Ascending aorta (tissue), 2 donors: ENCODE data around the gene TNIK. TPM values are rescaled to one million over a fixed set of nuclear protein-coding genes. Genes with fewer than 3 reads are reported as not detected.

Source experiments
- DNase-seq, 2 donors: peaks; one replicate each; pipeline ENCODE4 v3.0.0-alpha.2; 2019; ENCODE audit warnings: low spot score in 2 of 2
- H3K27ac ChIP-seq, 2 donors: fragments of 200-600 bp; sonication (generic); one replicate each; pipeline ENCODE4 v1.5.1; 2016 to 2017; ENCODE audit warnings: mild to moderate bottlenecking in 1 of 2
- H3K27me3 ChIP-seq: fragments of 200-600 bp; sonication (generic); one replicate; pipeline ENCODE4 v1.5.1; 2017
- H3K36me3 ChIP-seq, 2 donors: fragments of 200-600 bp; sonication (generic); one replicate each; pipeline ENCODE4 v1.5.1; 2016
- H3K4me1 ChIP-seq, 2 donors: fragments of 200-600 bp; sonication (generic); one replicate each; pipeline ENCODE4 v1.5.1; 2016 to 2017; ENCODE audit warnings: mild to moderate bottlenecking in 1 of 2
- H3K4me3 ChIP-seq, 2 donors: fragments of 200-600 bp; sonication (generic); one replicate each; pipeline ENCODE4 v1.5.1; 2016 to 2017; ENCODE audit warnings: mild to moderate bottlenecking in 1 of 2
- H3K9me3 ChIP-seq, 2 donors: fragments of 200-600 bp; sonication (generic); one replicate each; pipeline ENCODE4 v1.5.1; 2016
- CTCF ChIP-seq, 3 experiments: fragments of 200-600 bp in 2 of 3; fragments of 450-650 bp in 1 of 3; sonication (generic) in 2 of 3; IDR thresholded peaks; one replicate each; pipeline ENCODE4 v1.5.1; 2016 to 2019; ENCODE audit warnings: antibody characterized with exemption in 3 of 3, mild to moderate bottlenecking in 1 of 3, moderate library complexity in 1 of 3
- intact Hi-C: fragments of 100-400 bp; cut with DNase I; formaldehyde crosslinking; loops from one replicate; pipeline ENCODE4 v1.15.1; 2023
- total RNA-seq: library from RNA; depleted of rRNA; stranded (reverse); fragments of >200 nt; gene quantifications from one replicate; pipeline ENCODE4 v1.1.0, GENCODE V29; 2016

The TNIK gene
- total RNA-seq, 1 donor from 2014 or later: 0.75 TPM

GRCh38 chr3:171198781-171199472 lies 261.3 kb downstream of the TNIK start:
- Histone ChIP-seq H3K4me1 (no peaks in the 10 kb centered on the region), H3K36me3 (no peaks in the 10 kb centered on the region), H3K9me3 (no peaks in the 10 kb centered on the region), H3K27me3 (no peaks in the 10 kb centered on the region), H3K27ac (no peak overlapping the region), H3K4me3 (no peak overlapping the region)
- intact Hi-C loops: no loop called here
- no peak for TF ChIP-seq CTCF (IDR thresholded peaks at IDR 0.05)
- DNase-seq: no peak

DNA sequence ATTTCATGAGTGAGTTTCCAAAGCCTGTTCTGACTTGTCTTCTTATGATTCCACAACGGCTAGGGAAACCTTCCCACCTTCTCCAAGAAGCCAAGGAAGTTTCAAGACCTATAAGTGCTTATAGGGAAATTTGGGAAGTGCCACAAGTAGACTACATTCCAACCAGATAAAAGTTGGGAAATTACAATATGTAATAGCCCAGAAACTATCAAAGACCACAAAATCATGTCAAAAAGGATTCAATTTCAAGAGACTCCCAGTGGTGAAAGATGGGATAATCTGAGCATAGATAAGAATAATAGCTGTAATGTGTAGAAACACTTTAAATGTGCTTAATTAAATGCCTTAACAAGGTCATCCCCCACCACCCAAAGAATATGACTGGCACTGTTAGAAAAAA lies 264.5 kb downstream of the TNIK start:
- Histone ChIP-seq H3K27me3 (no peaks in the 10 kb centered on the region), H3K4me1 (no peaks in the 10 kb centered on the region), H3K9me3 (no peaks in the 10 kb centered on the region), H3K4me3 (no peak overlapping the region), H3K36me3 (no peaks in the 10 kb centered on the region), H3K27ac (no peak overlapping the region)
- no peak for TF ChIP-seq CTCF (IDR thresholded peaks at IDR 0.05)
- no peak for DNase-seq
- intact Hi-C loops: no loop called here

DNA sequence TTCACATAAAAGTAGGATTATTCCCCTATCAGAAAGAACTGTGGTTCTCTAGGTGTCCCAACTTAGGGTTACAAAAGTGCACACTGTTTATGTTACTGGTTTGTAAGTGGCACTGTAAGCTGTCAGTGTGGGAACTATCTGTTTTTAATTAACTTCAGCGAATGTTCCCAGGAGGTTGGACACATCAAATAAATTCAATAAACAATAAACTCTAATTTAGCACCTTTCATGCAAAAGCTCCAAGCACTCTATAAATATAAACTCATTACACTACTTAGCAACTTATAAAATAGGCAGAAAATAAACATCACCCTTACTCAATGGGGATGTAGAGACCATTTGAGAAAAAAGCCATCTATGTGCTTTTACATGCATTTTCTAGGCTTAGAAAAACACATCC lies 265.2 kb downstream of the TNIK start:
- no peak for TF ChIP-seq CTCF (IDR thresholded peaks at IDR 0.05)
- DNase-seq: no peak
- Histone ChIP-seq H3K27me3 (no peaks in the 10 kb centered on the region), H3K4me3 (no peak overlapping the region), H3K4me1 (no peaks in the 10 kb centered on the region), H3K27ac (no peak overlapping the region), H3K36me3 (no peaks in the 10 kb centered on the region), H3K9me3 (no peaks in the 10 kb centered on the region)
- intact Hi-C loops: no loop called here

DNA sequence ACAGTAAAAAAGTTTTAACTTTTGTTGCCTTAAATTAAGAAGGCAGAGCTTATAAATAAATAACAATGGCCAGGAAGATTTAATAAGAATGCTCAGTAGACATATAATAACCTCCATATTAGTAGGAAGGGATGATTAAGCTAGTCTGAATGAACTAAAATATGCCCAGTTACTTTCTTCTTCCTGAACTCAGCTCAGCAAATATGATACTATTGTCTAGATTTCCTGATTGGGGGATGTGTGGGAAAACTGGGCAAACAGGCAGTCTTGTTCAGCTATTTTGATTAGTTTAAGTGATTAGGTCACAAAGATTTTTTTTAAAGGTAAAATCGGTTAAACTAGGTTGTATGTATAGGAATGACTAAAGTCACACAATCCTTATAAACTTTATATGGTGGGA lies 266.5 kb downstream of the TNIK start:
- intact Hi-C loops: no loop called here
- Histone ChIP-seq H3K36me3 (no peaks in the 10 kb centered on the region), H3K4me3 (no peak overlapping the region), H3K27me3 (no peaks in the 10 kb centered on the region), H3K9me3 (no peaks in the 10 kb centered on the region), H3K27ac (no peak overlapping the region), H3K4me1 (no peaks in the 10 kb centered on the region)
- no peak for DNase-seq
- no peak for TF ChIP-seq CTCF (IDR thresholded peaks at IDR 0.05)

DNA sequence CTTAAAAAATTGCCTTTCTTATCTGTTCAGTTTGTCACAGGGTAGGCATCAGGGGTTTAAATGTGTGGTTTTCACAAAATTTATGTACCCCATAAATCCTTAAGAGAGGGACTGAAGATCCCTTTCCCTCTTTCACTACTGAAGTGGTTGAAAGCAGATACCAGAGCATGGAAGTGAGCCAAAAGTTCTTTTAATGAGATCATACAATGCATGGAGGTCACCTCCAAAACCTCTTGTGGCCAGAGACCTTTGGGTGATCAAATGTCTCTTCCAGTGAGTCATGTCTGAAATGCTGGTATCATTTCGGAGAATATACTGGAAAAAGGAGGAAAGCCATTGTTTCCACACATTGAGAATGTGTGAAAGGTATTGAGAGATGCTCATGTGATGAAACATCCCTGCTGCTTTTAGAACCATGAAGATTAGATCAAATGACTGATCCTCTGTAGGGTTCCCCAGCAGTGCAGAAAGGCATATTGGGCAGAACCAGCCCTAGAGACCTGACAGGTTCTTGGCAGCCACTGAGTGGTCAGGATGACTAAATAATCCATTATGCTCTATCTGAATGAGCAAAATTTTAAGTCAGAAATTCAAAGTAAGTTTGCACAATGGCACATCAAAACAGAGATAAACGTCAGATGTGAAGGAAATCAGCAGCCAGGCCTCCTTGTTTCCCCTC lies 267.9 kb downstream of the TNIK start:
- intact Hi-C loops: no loop called here
- no peaks in the 10 kb centered on the region for H3K4me1 ChIP-seq
- H3K9me3 ChIP-seq: no peaks in the 10 kb centered on the region
- no peaks in the 10 kb centered on the region for H3K27me3 ChIP-seq
- TF ChIP-seq CTCF (IDR thresholded peaks at IDR 0.05): no peak
- DNase-seq: no peak
- H3K36me3 ChIP-seq: no peaks in the 10 kb centered on the region
- no peak overlapping the region for H3K27ac ChIP-seq
- no peak overlapping the region for H3K4me3 ChIP-seq
